SK-N-SH (cell line): ENCODE results near the gene BRINP1.

Source experiments
- CTCF ChIP-seq: fragments of 200-600 bp; sonication (generic); IDR thresholded peaks from 2 replicates; pipeline ENCODE4 v1.6.1; 2017; ENCODE audit warnings: antibody characterized with exemption, mild to moderate bottlenecking, moderate library complexity
- POLR2AphosphoS5 ChIP-seq: IDR thresholded peaks from 2 replicates; pipeline ENCODE4 v1.6.1; 2012; ENCODE audit warnings: low read depth, low read length
- SIN3A ChIP-seq: IDR thresholded peaks from 2 replicates; pipeline ENCODE4 v1.6.1; 2012; ENCODE audit warnings: low read depth, mild to moderate bottlenecking, low read length, moderate library complexity, borderline replicate concordance
- TF ChIP-seq, protein P1 (sequence below): IDR thresholded peaks from 2 replicates; pipeline ENCODE4 v1.4.0; 2012; ENCODE audit warnings: low read depth

GRCh38 chr9:119357336-119358096 lies 11.7 kb downstream of the BRINP1 start:
- TF ChIP-seq CTCF (no peak), POLR2AphosphoS5 (no peak), SIN3A (no peak)
- TF ChIP-seq, protein P1, sequence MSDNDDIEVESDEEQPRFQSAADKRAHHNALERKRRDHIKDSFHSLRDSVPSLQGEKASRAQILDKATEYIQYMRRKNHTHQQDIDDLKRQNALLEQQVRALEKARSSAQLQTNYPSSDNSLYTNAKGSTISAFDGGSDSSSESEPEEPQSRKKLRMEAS = no peak
